ENCODE data around the gene MRTFB.
A peak's percentile ranks its signal among the peaks of the same experiment; 100 is the strongest.

The MRTFB gene

DNA sequence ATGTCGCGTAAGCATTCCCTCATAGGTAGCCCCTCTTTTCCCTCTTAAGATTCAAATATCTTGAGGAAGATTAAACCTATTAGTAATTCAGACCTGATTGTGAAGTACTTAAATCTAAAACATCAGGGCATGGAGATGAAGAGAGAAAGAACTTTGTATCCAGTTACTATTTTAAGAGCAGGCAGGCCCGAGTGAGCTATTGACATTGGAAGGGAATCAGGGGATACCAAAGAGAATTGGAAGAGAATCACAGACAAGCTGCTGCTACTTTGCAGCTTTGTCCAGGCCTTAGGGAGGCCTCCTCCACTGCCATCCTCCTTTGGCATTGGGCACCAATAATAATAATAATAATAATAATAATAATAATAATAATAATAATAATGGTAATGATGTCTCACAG lies 170.5 kb downstream of the MRTFB start:
- DNase-seq (ENCODE audit: insufficient read length, low spot score) (no peak), FAIRE-seq (no peak)
- TF ChIP-seq, protein P1, sequence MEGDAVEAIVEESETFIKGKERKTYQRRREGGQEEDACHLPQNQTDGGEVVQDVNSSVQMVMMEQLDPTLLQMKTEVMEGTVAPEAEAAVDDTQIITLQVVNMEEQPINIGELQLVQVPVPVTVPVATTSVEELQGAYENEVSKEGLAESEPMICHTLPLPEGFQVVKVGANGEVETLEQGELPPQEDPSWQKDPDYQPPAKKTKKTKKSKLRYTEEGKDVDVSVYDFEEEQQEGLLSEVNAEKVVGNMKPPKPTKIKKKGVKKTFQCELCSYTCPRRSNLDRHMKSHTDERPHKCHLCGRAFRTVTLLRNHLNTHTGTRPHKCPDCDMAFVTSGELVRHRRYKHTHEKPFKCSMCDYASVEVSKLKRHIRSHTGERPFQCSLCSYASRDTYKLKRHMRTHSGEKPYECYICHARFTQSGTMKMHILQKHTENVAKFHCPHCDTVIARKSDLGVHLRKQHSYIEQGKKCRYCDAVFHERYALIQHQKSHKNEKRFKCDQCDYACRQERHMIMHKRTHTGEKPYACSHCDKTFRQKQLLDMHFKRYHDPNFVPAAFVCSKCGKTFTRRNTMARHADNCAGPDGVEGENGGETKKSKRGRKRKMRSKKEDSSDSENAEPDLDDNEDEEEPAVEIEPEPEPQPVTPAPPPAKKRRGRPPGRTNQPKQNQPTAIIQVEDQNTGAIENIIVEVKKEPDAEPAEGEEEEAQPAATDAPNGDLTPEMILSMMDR (IDR thresholded peaks at IDR 0.05; ENCODE audit: insufficient read depth, missing control alignments), result no peak

DNA sequence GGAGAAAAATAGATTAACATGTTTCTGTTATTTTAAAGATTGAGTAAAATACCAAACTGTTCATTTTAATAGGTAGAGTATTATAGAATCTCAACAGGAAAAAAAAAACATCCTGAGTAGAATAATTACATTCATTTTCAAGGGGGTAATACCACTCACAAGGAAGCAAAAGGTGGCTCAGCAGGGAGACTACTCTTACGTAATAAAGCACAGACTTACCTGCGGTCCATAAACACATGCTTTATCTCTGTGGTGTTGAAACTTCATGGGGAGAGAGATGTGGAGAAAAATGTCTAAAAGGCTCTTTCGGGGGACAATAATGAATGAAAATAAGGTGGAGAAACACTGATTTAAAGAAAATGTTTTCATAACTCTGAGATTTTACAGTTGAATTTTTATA lies 171.7 kb downstream of the MRTFB start:
- DNase-seq (ENCODE audit: insufficient read length, low spot score) (no peak), FAIRE-seq (no peak)
- TF ChIP-seq, protein P1 (IDR thresholded peaks at IDR 0.05; ENCODE audit: insufficient read depth, missing control alignments), result no peak

GRCh38 chr16:14244196-14245010 lies 173.3 kb downstream of the MRTFB start:
- no peak for DNase-seq (ENCODE audit: insufficient read length, low spot score)
- no peak for FAIRE-seq
- TF ChIP-seq, protein P1 (IDR thresholded peaks at IDR 0.05; ENCODE audit: insufficient read depth, missing control alignments), result no peak

DNA sequence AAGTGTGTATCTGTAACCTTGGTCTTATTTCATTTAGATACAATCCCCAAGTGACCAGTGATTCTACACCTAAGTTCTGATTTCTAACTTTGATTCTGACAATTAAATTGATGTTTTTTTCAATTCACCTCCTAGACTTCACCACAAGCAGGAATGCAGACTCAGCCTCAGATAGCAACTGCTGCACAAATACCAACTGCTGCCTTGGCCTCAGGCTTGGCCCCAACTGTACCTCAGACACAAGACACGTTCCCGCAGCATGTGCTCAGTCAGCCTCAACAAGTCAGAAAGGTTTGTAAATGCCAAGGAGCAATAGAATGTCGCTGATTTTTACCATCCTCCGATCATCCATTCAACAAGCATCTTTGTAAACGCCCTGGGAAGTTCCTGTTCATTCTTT lies 177.7 kb downstream of the MRTFB start:
- no peak for DNase-seq (ENCODE audit: insufficient read length, low spot score)
- TF ChIP-seq, protein P1 (IDR thresholded peaks at IDR 0.05; ENCODE audit: insufficient read depth, missing control alignments), result no peak
- no peak for FAIRE-seq

DNA sequence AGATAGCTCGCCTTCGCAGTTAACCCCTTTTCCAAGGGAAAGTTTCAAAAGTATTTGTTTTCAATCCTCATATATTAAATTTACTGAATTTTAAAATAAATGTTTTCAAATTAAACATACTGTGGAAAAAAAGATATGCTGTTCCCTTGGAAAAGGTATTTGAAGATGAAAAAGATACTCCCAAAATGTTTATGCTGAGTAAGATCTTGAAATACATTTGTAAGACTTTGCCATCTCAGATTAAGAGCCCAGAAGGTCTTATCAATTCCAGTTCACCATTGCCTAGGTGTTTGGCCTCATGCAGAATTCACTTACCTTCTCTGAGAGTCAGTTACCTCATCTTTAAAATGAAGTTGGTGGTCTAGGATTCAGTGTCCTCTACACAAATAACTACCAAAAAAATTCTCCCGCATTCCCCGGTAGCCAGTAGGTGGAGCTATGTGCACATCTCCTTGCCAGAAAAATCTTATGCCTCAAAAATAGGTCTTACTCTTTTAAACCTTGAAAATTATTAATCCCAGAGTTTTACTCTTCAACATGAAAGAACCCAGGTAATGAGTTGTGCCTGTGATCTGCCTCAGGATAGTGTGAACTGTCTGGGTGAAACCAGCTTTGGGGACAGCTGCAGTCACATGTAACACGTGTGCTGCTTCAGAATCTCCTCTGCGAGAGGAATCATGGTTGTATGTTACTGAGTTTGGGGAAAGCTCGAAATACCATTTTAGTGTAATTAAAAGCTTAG lies 178.3 kb downstream of the MRTFB start:
- DNase-seq (ENCODE audit: insufficient read length, low spot score) (no peak), FAIRE-seq (no peak)
- TF ChIP-seq, protein P1 (IDR thresholded peaks at IDR 0.05; ENCODE audit: insufficient read depth, missing control alignments), result peak; percentile 81

DNA sequence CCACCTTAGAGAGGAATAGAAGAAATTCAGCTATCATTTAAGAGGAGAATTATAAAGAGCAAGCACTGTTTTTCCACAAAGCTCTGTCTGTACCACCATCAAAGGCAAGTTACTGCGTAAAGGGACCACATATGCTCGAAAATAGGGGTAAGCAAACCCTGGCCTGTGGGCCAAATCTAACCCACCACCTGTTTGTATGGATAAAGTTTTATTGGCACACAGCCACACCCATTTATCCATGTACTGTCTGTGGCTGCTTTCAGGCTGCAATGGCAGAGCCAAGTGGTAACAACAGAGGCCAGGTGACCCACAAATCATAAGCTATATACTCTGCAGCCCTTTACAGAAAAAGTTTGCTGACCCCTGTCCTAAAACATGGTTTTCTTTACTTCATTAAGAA lies 180.3 kb downstream of the MRTFB start:
- TF ChIP-seq, protein P1 (IDR thresholded peaks at IDR 0.05; ENCODE audit: insufficient read depth, missing control alignments), result no peak
- DNase-seq (ENCODE audit: insufficient read length, low spot score), result no peak
- FAIRE-seq, result no peak

DNA sequence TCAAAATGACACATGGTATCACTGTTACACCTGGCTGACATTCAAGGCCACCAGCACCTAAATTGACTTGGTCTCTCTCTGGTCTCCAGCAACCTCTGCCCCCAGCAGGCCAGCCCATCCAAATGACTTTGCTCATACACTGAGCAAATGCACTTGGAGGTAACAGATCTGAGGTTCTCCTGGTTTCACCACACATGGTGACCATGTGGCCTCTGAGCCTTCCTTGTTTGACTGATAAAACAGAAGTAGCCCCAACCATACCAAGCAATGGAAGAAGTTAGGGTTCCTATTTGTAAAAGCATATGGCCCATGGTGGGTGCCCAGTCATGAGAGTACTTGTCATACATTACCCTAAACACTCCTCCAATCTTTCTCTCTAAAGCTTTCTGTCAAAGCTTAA lies 181.7 kb downstream of the MRTFB start:
- FAIRE-seq (no peak), DNase-seq (ENCODE audit: insufficient read length, low spot score) (no peak)
- TF ChIP-seq, protein P1 (IDR thresholded peaks at IDR 0.05; ENCODE audit: insufficient read depth, missing control alignments), result no peak

All from D721Med (cell line).